Measurements from ENCODE around the gene NNMT. TPM values are rescaled to one million over a fixed set of nuclear protein-coding genes. Genes with fewer than 3 reads are reported as not detected.

Gene NNMT
- 100 to 1,000 TPM in 1 of 3 donors, 10 to 100 TPM in 2; 13.1 to 112 (median 65.9) TPM for total RNA-seq
- long read RNA-seq, donor 1, transcript NNMT-201 (3 exons, 1,610 nt), result major isoform, 23 of 25 reads
- long read RNA-seq, donor 1, partial matches to known transcripts, result 0 of 25 reads
- long read RNA-seq, donor 1, other reads (novel, unspliced or antisense), result 2 of 25 reads
- long read RNA-seq, donor 2, transcript NNMT-201 (3 exons, 1,610 nt), result major isoform, 61 of 65 reads
- long read RNA-seq, donor 2, partial matches to known transcripts, result 0 of 65 reads
- long read RNA-seq, donor 2, other reads (novel, unspliced or antisense), result 4 of 65 reads

GRCh38 chr11:114295676-114296604 is at the start of gene NNMT:
Gene NNMT, plus strand, starts transcription at chr11:114296399. Its CDS starts 158 bp downstream, at chr11:114296557.
- TF ChIP-seq CTCF (IDR thresholded peaks at IDR 0.05), result no peak
- DNase-seq, result peak; percentile 28 to 68 (median 34)
- peak; percentile 64 for ATAC-seq
- Histone ChIP-seq H3K4me3 (no peak within 1 kb of the TSS), H3K36me3 (ENCODE audit: low read depth) (no peaks in the 10 kb centered on the region), H3K4me1 (ENCODE audit: low read depth) (no peaks in the 10 kb centered on the region), H3K9me3 (no peaks in the 10 kb centered on the region)
- intact Hi-C loops (cut with DNase I, micrococcal nuclease), result no loop called here

GRCh38 chr11:114247070-114247789 is 49.0 kb upstream of the NNMT start:
- no peak overlapping the region for H3K4me3 ChIP-seq
- intact Hi-C loops (cut with DNase I, micrococcal nuclease), result no loop called here
- H3K9me3 ChIP-seq, result no peaks in the 10 kb centered on the region
- H3K36me3 ChIP-seq (ENCODE audit: low read depth), result no peaks in the 10 kb centered on the region
- no peak for TF ChIP-seq CTCF (IDR thresholded peaks at IDR 0.05)
- H3K4me1 ChIP-seq (ENCODE audit: low read depth), result no peaks in the 10 kb centered on the region
- ATAC-seq (no peak), DNase-seq (no peak)

GRCh38 chr11:114250180-114250579 is 46.0 kb upstream of the NNMT start:
- ATAC-seq, result no peak
- no peak for TF ChIP-seq CTCF (IDR thresholded peaks at IDR 0.05)
- no peaks in the 10 kb centered on the region for H3K4me1 ChIP-seq (ENCODE audit: low read depth)
- intact Hi-C loops (cut with DNase I, micrococcal nuclease), result no loop called here
- H3K9me3 ChIP-seq, result no peaks in the 10 kb centered on the region
- H3K36me3 ChIP-seq (ENCODE audit: low read depth), result no peaks in the 10 kb centered on the region
- no peak overlapping the region for H3K4me3 ChIP-seq
- no peak for DNase-seq

- no peak for ATAC-seq
- Histone ChIP-seq H3K4me1 (ENCODE audit: low read depth) (no peaks in the 10 kb centered on the region), H3K36me3 (ENCODE audit: low read depth) (no peaks in the 10 kb centered on the region), H3K4me3 (no peak overlapping the region), H3K9me3 (no peaks in the 10 kb centered on the region)
- intact Hi-C loops (cut with DNase I, micrococcal nuclease), result no loop called here
- no peak for DNase-seq
- TF ChIP-seq CTCF (IDR thresholded peaks at IDR 0.05), result no peak
Measured at GRCh38 chr11:114250993-114251814, 45.0 kb upstream of the NNMT start.

Measured in mucosa of descending colon (tissue), 3 donors.